HG03066 (cell line): ENCODE data around the gene SPATA13.
A peak's percentile ranks its signal among the peaks of the same experiment; 100 is the strongest.
"Not testable (repeated sequence)": the region's sequence is repeated elsewhere in the genome, so short reads cannot be mapped to it uniquely, and the experiment has no call there.

Experiments
- ATAC-seq: cut with Tn5 transposase; IDR thresholded peaks from one replicate; pipeline ENCODE4 v1.9.1; 2021; ENCODE audit warnings: low read depth; ENCODE audit not compliant: unreplicated experiment

Gene SPATA13

GRCh38 chr13:24160458-24161009, at the start of gene SPATA13:
Gene SPATA13, plus strand, starts transcription at chr13:24160720. Its CDS starts 62,210 bp downstream, at chr13:24222930.
- peak; percentile 75 for ATAC-seq

GRCh38 chr13:24112791-24113190, 47.7 kb upstream of the SPATA13 start:
- no peak for ATAC-seq

GRCh38 chr13:24115671-24116070, 44.8 kb upstream of the SPATA13 start:
- no peak for ATAC-seq

- no peak for ATAC-seq
These were observed 44.4 kb upstream of the SPATA13 start for GRCh38 chr13:24116131-24116530.

GRCh38 chr13:24118576-24118975, 41.9 kb upstream of the SPATA13 start:
- no peak for ATAC-seq

- ATAC-seq: no peak
These were observed 40.7 kb upstream of the SPATA13 start for GRCh38 chr13:24119626-24120508.

GRCh38 chr13:24122045-24122444, 38.5 kb upstream of the SPATA13 start:
- not testable (repeated sequence) for ATAC-seq

- ATAC-seq: no peak
These were observed 38.0 kb upstream of the SPATA13 start for GRCh38 chr13:24122569-24122968.

- no peak for ATAC-seq
These were observed 36.8 kb upstream of the SPATA13 start for GRCh38 chr13:24123761-24124160.

- ATAC-seq: peak; percentile 81
These were observed 35.6 kb upstream of the SPATA13 start for GRCh38 chr13:24124789-24125476.

GRCh38 chr13:24127116-24127631, 33.3 kb upstream of the SPATA13 start:
- ATAC-seq: no peak

GRCh38 chr13:24128112-24128511, 32.4 kb upstream of the SPATA13 start:
- ATAC-seq: no peak

GRCh38 chr13:24128962-24129361, 31.6 kb upstream of the SPATA13 start:
- no peak for ATAC-seq

- ATAC-seq: no peak
These were observed 30.4 kb upstream of the SPATA13 start for GRCh38 chr13:24129914-24130774.

GRCh38 chr13:24131749-24132148, 28.8 kb upstream of the SPATA13 start:
- no peak for ATAC-seq

- ATAC-seq: no peak
These were observed 27.3 kb upstream of the SPATA13 start for GRCh38 chr13:24133021-24133795.

- ATAC-seq: no peak
These were observed 26.3 kb upstream of the SPATA13 start for GRCh38 chr13:24134231-24134630.

GRCh38 chr13:24134757-24135156, 25.8 kb upstream of the SPATA13 start:
- no peak for ATAC-seq

- ATAC-seq: no peak
These were observed 24.7 kb upstream of the SPATA13 start for GRCh38 chr13:24135674-24136300.
